Stomach (tissue), 9 donors: Measurements from ENCODE around the gene GPR62. TPM values are rescaled to one million over a fixed set of nuclear protein-coding genes. Genes with fewer than 3 reads are reported as not detected.
A peak's percentile ranks its signal among the peaks of the same experiment; 100 is the strongest.

Experiments
- DNase-seq, 2 donors: peaks; one replicate each; pipeline versions ENCODE4 v3.0.0 to v3.0.0-alpha.2; 2013 to 2019
- H3K27ac ChIP-seq, 5 donors: fragments of 200-600 bp in 4 of 5; sonication (generic) in 4 of 5; one replicate each; pipeline ENCODE4 v1.5.1; 2013 to 2019; ENCODE audit warnings: mild to moderate bottlenecking in 1 of 5, moderate library complexity in 1 of 5
- H3K27me3 ChIP-seq, 3 donors: fragments of 200-600 bp; sonication (generic); one replicate each; pipeline ENCODE4 v1.5.1; 2017 to 2019; ENCODE audit warnings: mixed run types in 1 of 3
- H3K36me3 ChIP-seq, 4 donors: fragments of 200-600 bp; sonication (generic); 1 replicate in 3 of 4; 2 replicates in 1 of 4; pipeline ENCODE4 v1.5.1; 2016 to 2019
- H3K4me1 ChIP-seq, 4 donors: fragments of 200-600 bp; sonication (generic); one replicate each; pipeline ENCODE4 v1.5.1; 2016 to 2019
- H3K4me3 ChIP-seq, 4 donors: fragments of 200-600 bp; sonication (generic) in 3 of 4; one replicate each; pipeline ENCODE4 v1.5.1; 2016 to 2019; ENCODE audit warnings: mild to moderate bottlenecking in 1 of 4
- H3K9me3 ChIP-seq, 4 donors: fragments of 200-600 bp; sonication (generic); one replicate each; pipeline ENCODE4 v1.5.1; 2016 to 2019
- EP300 ChIP-seq: sonication (generic); formaldehyde crosslinking; IDR thresholded peaks from one replicate; pipeline ENCODE4 v1.6.1; 2017; ENCODE audit warnings: antibody characterized with exemption
- POLR2A ChIP-seq, 4 donors: fragments of 450-650 bp; IDR thresholded peaks; one replicate each; pipeline ENCODE4 v1.6.1; 2016; ENCODE audit warnings: antibody characterized with exemption in 4 of 4, control low read depth in 2 of 4, mild to moderate bottlenecking in 1 of 4, moderate library complexity in 1 of 4
- POLR2AphosphoS5 ChIP-seq, 3 donors: sonication (generic); formaldehyde crosslinking; IDR thresholded peaks; one replicate each; pipeline ENCODE4 v1.6.1; 2016; ENCODE audit warnings: antibody characterized with exemption in 3 of 3
- WGBS, 5 donors: extraction: QIAGEN DNeasy Blood & Tissue Kit in 3 of 5; methylation state at CpG; one replicate each; pipeline versions ENCODE4 v1.1.5 to v1.1.7; 2013 to 2018; 5-methylcytosine and 5-hydroxymethylcytosine counted together
- intact Hi-C: fragments of 100-400 bp; cut with DNase I; formaldehyde crosslinking; loops from one replicate; pipeline ENCODE4 v1.15.1; 2023; ENCODE audit warnings: low total_unique reads
- polyA plus RNA-seq, 3 donors: library from polyadenylated mRNA; stranded (reverse); fragments of 200-250 nt; gene quantifications; one replicate each; pipeline ENCODE4 v1.2.3, GENCODE V29; 2013
- total RNA-seq, 5 donors: library from RNA; depleted of rRNA; stranded (reverse); fragments of >200 nt; gene quantifications; one replicate each; pipeline versions ENCODE4 v1.1.0 to v1.2.3, GENCODE V29; 2014 to 2016
- TF ChIP-seq, protein P1 (sequence below), 7 experiments: fragments of 450-650 bp in 4 of 7; fragments of 200-600 bp in 3 of 7; sonication (generic) in 3 of 7; IDR thresholded peaks; one replicate each; pipeline ENCODE4 v1.5.1; 2016 to 2019; ENCODE audit warnings: antibody characterized with exemption in 7 of 7, control low read depth in 2 of 7, mild to moderate bottlenecking in 1 of 7
- donor health status: healthy with polysubstance abuse.
- donor health status: Bipolar disorder and iron deficiency.
- donor health status: healthy.

The GPR62 gene
- total and polyA plus RNA-seq, 8 donors = 0.25 TPM; not detected in 7

DNA sequence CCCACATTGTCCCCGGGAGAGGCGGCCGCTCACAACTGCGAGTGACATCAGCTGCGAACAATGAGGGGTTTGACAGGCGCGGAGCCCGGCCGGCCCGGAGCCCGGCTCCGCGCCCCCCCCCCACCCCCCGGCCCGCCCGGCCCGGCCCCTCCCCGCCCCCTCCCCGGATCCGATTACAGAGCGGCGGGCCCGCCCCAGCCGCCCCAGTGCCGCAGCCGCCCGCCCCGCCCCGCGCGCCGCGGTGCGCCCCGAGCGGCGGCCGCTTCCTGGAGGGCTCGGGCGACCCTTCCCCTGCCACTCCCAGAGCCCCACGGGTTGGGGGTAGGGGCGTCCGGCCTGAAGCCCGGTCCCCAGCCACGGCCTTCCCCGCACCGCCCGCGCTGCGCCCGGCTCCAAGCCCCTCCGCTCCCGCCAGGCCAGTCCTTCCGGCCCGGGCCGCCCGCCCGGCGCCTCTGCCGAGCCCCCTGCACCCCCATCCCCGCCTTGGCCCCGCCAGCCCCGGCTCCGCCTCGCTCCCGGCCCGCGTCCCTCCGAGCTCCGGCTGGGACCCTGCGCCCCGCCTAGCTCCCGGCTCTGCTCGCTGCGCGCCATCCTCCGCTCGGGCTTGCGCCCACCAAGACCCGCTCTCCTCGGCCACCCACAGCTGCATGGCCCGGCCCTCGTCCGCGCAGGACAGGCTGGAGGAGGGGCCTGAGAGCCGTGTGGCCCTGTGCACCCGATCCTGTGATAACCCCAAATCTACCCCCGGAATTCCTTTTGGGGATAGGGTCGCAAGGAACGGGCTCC lies 12.4 kb downstream of the GPR62 start, which contains the start of gene PCBP4:
PCBP4 (minus strand) TSS at position 71 of the 786 bp plus-strand sequence. CDS start 6,214 bp downstream, outside the sequence.
- H3K27ac ChIP-seq = peak within 1 kb of the TSS; percentile 88 to 98 (median 92)
- WGBS, 5 donors = 1 to 2% (median 1%) methylated on average over 20 to 79 of the region's 90 CpGs
- intact Hi-C loops = no loop called here

DNA sequence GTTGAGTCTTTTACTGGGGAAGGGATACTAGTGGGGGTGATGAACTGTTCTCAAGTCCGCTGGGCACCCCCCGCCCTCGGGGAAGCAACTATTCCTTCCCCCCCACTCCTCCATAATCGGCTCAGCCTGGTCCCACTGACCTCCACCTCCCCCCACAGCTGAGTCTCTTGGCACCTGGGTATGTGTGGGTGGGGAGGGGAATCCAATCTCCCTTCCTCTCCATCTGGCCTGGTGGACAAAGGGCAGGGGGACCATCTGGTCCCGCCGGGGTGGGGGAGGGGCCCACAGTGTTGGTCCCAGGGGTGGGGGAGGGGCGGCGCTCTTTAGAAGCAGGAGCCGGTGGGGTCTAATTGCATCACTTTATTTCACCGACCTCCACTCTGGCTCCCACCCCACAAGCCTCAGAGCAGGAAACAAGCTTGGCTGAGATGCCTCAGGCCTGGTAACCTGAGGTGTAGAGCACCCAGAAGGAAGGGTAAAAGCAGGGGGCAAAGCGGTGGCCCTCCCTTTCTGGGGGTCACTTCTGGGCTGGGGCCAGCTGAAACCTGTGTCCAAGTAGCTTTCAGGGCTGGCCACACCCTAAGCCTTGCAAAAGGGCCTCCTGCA lies 13.1 kb downstream of the GPR62 start:
- TF ChIP-seq POLR2A (IDR thresholded peaks at IDR 0.05) (no peak), EP300 (no peak), POLR2AphosphoS5 (IDR thresholded peaks at IDR 0.05) (no peak)
- TF ChIP-seq, protein P1, sequence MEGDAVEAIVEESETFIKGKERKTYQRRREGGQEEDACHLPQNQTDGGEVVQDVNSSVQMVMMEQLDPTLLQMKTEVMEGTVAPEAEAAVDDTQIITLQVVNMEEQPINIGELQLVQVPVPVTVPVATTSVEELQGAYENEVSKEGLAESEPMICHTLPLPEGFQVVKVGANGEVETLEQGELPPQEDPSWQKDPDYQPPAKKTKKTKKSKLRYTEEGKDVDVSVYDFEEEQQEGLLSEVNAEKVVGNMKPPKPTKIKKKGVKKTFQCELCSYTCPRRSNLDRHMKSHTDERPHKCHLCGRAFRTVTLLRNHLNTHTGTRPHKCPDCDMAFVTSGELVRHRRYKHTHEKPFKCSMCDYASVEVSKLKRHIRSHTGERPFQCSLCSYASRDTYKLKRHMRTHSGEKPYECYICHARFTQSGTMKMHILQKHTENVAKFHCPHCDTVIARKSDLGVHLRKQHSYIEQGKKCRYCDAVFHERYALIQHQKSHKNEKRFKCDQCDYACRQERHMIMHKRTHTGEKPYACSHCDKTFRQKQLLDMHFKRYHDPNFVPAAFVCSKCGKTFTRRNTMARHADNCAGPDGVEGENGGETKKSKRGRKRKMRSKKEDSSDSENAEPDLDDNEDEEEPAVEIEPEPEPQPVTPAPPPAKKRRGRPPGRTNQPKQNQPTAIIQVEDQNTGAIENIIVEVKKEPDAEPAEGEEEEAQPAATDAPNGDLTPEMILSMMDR (IDR thresholded peaks at IDR 0.05) = no peak
- peaks cover 25 to 90% (median 71%) of the 10 kb centered on the region in 4 donors for H3K4me1 ChIP-seq
- DNase-seq = peak in 1 of 2 donors; percentile 68
- 8 to 17% (median 14%) methylated on average over 7 to 11 of the region's 11 CpGs for WGBS, 5 donors
- peaks cover 0 to 5% (median 0%) of the 10 kb centered on the region in 3 donors for H3K27me3 ChIP-seq
- H3K9me3 ChIP-seq = no peaks in the 10 kb centered on the region
- intact Hi-C loops = no loop called here
- peaks cover 0 to 7% (median 2%) of the 10 kb centered on the region in 4 donors for H3K36me3 ChIP-seq
- peak overlapping the region; percentile 88 to 98 (median 92) for H3K27ac ChIP-seq
- H3K4me3 ChIP-seq = peak overlapping the region; percentile 73 to 92 (median 76)

More for the DNA sequence above, 12.4 kb downstream of the GPR62 start, which contains the start of gene PCBP4:
- peaks cover 0 to 7% (median 2%) of the 10 kb centered on the region in 4 donors for H3K36me3 ChIP-seq
- H3K27me3 ChIP-seq = peaks cover 0 to 5% (median 0%) of the 10 kb centered on the region in 3 donors
- peak within 1 kb of the TSS; percentile 73 to 92 (median 76) for H3K4me3 ChIP-seq
- peak; percentile 74 to 89 for DNase-seq
- TF ChIP-seq EP300 = no peak
- TF ChIP-seq POLR2A (IDR thresholded peaks at IDR 0.05) = no peak
- TF ChIP-seq POLR2AphosphoS5 (IDR thresholded peaks at IDR 0.05) = peak in 2 of 3 donors; percentile 44 to 72
- TF ChIP-seq, protein P1 (IDR thresholded peaks at IDR 0.05) = no peak
- H3K9me3 ChIP-seq = no peaks in the 10 kb centered on the region
- peaks cover 25 to 90% (median 68%) of the 10 kb centered on the region in 4 donors for H3K4me1 ChIP-seq

DNA sequence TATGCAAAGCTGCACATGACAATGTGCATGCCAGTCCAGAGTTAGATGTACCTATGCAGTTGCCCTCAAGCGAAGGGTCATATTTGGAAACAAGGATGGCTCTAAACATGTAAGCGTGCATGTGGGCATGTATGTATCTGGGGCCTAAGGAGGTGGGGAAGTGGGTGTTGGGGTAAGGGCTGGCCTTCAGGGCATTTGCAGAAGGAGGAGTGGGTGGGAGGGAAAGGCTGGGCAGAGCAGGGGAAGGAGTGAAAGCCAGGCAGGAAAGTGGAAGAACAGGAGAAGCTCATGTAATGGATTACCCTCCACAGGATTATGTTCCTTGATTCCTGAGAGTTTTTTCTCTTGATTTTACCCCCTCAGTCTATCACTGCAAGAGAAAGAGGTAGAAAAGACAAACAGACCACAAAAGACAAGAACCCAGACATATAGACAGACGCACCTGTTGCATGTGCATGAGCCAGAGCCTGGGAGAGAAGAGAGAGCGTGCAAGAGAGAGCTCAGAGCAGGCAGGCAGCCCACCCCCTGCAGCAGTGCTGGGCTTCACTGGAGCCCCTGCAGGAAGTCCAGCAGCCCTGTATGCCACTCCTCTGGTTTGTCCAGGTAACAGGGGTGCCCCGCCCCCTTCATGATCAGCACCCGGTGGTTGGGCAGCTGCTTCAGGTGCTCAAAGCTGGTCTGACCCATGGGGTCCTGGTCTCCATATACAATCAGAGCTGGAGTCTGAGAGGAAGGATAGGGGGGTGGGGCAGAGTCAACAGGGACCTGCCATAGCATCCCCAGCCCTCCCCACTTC lies 13.9 kb downstream of the GPR62 start:
- TF ChIP-seq POLR2A (IDR thresholded peaks at IDR 0.05) (no peak), POLR2AphosphoS5 (IDR thresholded peaks at IDR 0.05) (no peak), EP300 (no peak)
- TF ChIP-seq, protein P1 (IDR thresholded peaks at IDR 0.05) = no peak
- peak in 1 of 2 donors; percentile 62 for DNase-seq
- Histone ChIP-seq H3K36me3 (peaks cover 0 to 7% (median 2%) of the 10 kb centered on the region in 4 donors), H3K27ac (peak overlapping the region in 3 of 5 donors; percentile 0 to 95 (median 92)), H3K9me3 (no peaks in the 10 kb centered on the region), H3K4me3 (no peak overlapping the region), H3K4me1 (peaks cover 26 to 90% (median 73%) of the 10 kb centered on the region in 4 donors), H3K27me3 (peaks cover 0 to 5% (median 0%) of the 10 kb centered on the region in 3 donors)
- 69 to 87% (median 74%) methylated on average over 4 to 6 of the region's 6 CpGs for WGBS, 5 donors
- intact Hi-C loops = no loop called here
